Liver (tissue), 3 donors: Measurements from ENCODE around the gene KAT2A.

ENCODE experiments used
- ATF3 ChIP-seq: IDR thresholded peaks from 2 replicates; pipeline ENCODE4 v1.6.1; 2016; ENCODE audit warnings: antibody characterized with exemption
- EGR1 ChIP-seq, 2 donors: IDR thresholded peaks; 2 replicates each; pipeline ENCODE4 v1.6.1; 2016 to 2018; ENCODE audit warnings: antibody characterized with exemption in 2 of 2, low read depth in 2 of 2
- FOXA1 ChIP-seq: IDR thresholded peaks from 2 replicates; pipeline ENCODE4 v1.6.1; 2016; ENCODE audit warnings: antibody characterized with exemption
- GABPA ChIP-seq, 2 donors: IDR thresholded peaks in 1 of 2; conservative IDR thresholded peaks in 1 of 2; 2 replicates each; pipeline ENCODE4 v1.6.1; 2016; ENCODE audit warnings: antibody characterized with exemption in 2 of 2, mild to moderate bottlenecking in 1 of 2, moderate library complexity in 1 of 2
- HNF4A ChIP-seq, 2 donors: conservative IDR thresholded peaks; 2 replicates each; pipeline ENCODE4 v1.6.1; 2016; ENCODE audit warnings: antibody characterized with exemption in 2 of 2, mild to moderate bottlenecking in 2 of 2
- JUND ChIP-seq, 2 donors: IDR thresholded peaks; 2 replicates each; pipeline ENCODE4 v1.6.1; 2016; ENCODE audit warnings: antibody characterized with exemption in 2 of 2
- RAD21 ChIP-seq, 2 donors: IDR thresholded peaks; 2 replicates each; pipeline ENCODE4 v1.6.1; 2016; ENCODE audit warnings: antibody characterized with exemption in 2 of 2, mild to moderate bottlenecking in 2 of 2
- REST ChIP-seq: IDR thresholded peaks from 2 replicates; pipeline ENCODE4 v1.6.1; 2016; ENCODE audit warnings: antibody characterized with exemption, mild to moderate bottlenecking
- SP1 ChIP-seq: IDR thresholded peaks from 2 replicates; pipeline ENCODE4 v1.6.1; 2018; ENCODE audit warnings: antibody characterized with exemption, mild to moderate bottlenecking
- TAF1 ChIP-seq: conservative IDR thresholded peaks from 2 replicates; pipeline ENCODE4 v1.6.1; 2016; ENCODE audit warnings: antibody characterized with exemption, mild to moderate bottlenecking
- ZBTB33 ChIP-seq: IDR thresholded peaks from 2 replicates; pipeline ENCODE4 v1.6.1; 2016; ENCODE audit warnings: antibody characterized with exemption
- TF ChIP-seq, protein P1 (sequence below): fragments of 150-350 bp; IDR thresholded peaks from 2 replicates; pipeline ENCODE4 v1.5.1; 2017; ENCODE audit warnings: improper control_type of control experiment, low read depth, low read length; ENCODE audit not compliant: missing input control
- TF ChIP-seq, protein P2 (sequence below): IDR thresholded peaks from 2 replicates; pipeline ENCODE4 v1.6.1; 2016; ENCODE audit warnings: antibody characterized with exemption
- donor health status: healthy.
- donor health status: healthy.

GRCh38 chr17:42071810-42072209, 49.4 kb downstream of the KAT2A start:
- no peak for TF ChIP-seq TAF1
- TF ChIP-seq, protein P1, sequence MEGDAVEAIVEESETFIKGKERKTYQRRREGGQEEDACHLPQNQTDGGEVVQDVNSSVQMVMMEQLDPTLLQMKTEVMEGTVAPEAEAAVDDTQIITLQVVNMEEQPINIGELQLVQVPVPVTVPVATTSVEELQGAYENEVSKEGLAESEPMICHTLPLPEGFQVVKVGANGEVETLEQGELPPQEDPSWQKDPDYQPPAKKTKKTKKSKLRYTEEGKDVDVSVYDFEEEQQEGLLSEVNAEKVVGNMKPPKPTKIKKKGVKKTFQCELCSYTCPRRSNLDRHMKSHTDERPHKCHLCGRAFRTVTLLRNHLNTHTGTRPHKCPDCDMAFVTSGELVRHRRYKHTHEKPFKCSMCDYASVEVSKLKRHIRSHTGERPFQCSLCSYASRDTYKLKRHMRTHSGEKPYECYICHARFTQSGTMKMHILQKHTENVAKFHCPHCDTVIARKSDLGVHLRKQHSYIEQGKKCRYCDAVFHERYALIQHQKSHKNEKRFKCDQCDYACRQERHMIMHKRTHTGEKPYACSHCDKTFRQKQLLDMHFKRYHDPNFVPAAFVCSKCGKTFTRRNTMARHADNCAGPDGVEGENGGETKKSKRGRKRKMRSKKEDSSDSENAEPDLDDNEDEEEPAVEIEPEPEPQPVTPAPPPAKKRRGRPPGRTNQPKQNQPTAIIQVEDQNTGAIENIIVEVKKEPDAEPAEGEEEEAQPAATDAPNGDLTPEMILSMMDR, result no peak
- no peak for TF ChIP-seq JUND (IDR thresholded peaks at IDR 0.05)
- TF ChIP-seq, protein P2, sequence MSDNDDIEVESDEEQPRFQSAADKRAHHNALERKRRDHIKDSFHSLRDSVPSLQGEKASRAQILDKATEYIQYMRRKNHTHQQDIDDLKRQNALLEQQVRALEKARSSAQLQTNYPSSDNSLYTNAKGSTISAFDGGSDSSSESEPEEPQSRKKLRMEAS, result no peak
- TF ChIP-seq RAD21 (IDR thresholded peaks at IDR 0.05), result no peak
- TF ChIP-seq EGR1 (IDR thresholded peaks at IDR 0.05; ENCODE audit: low read depth in 2 of 2), result no peak
- no peak for TF ChIP-seq ATF3
- TF ChIP-seq FOXA1, result no peak
- no peak for TF ChIP-seq SP1
- no peak for TF ChIP-seq GABPA (IDR thresholded peaks at IDR 0.05 in 1 of 2, conservative IDR thresholded peaks at IDR 0.05 in 1 of 2)
- no peak for TF ChIP-seq ZBTB33
- TF ChIP-seq REST, result no peak
- TF ChIP-seq HNF4A (conservative IDR thresholded peaks at IDR 0.05), result no peak
